ENCODE results near the gene CHRNA7. TPM values are rescaled to one million over a fixed set of nuclear protein-coding genes. Genes with fewer than 3 reads are reported as not detected.

The CHRNA7 gene
- total RNA-seq, 1 experiment from 2014 or later = 4.4 TPM

GRCh38 chr15:32119286-32119685, 89.0 kb downstream of the CHRNA7 start:
- Histone ChIP-seq H2BK15ac (ENCODE audit: low read depth, low read length) (no peak overlapping the region), H3T11ph (ENCODE audit: low read length) (no peak overlapping the region), H3K9me3 (ENCODE audit: control insufficient read depth, low read depth, low read length) (no peaks in the 10 kb centered on the region), H2BK12ac (ENCODE audit: insufficient read length, low read depth, low read length) (no peak overlapping the region), H3K14ac (ENCODE audit: insufficient read depth, low read length) (no peak overlapping the region), H3K79me2 (ENCODE audit: insufficient read depth, low read length) (no peaks in the 10 kb centered on the region), H3K9ac (ENCODE audit: extremely low read depth, insufficient read length, low read length) (no peak overlapping the region), H4K91ac (ENCODE audit: insufficient read length, low read depth, low read length) (no peak overlapping the region), H2BK120ac (ENCODE audit: low read depth, low read length, poor library complexity, severe bottlenecking) (no peak overlapping the region), H3K23me2 (ENCODE audit: insufficient read length, low read depth, low read length, poor library complexity, severe bottlenecking) (no peaks in the 10 kb centered on the region), H3K27ac (ENCODE audit: insufficient read length, low read depth, low read length) (no peak overlapping the region), H3K79me1 (ENCODE audit: insufficient read depth, low read depth, low read length, poor library complexity, severe bottlenecking) (no peaks in the 10 kb centered on the region), H4K20me1 (ENCODE audit: control insufficient read depth, insufficient read depth, insufficient read length) (no peaks in the 10 kb centered on the region), H2AFZ (ENCODE audit: low read length) (no peak overlapping the region), H2BK5ac (ENCODE audit: insufficient read length, low read length) (no peak overlapping the region), H3K4me2 (ENCODE audit: insufficient read depth, insufficient read length, low read length) (no peak overlapping the region), H4K5ac (ENCODE audit: insufficient read length, low read depth, low read length) (no peak overlapping the region), H3K23ac (ENCODE audit: insufficient read length, low read depth, low read length) (no peak overlapping the region), H3K27me3 (ENCODE audit: insufficient read depth, low read length) (no peaks in the 10 kb centered on the region), H2AK5ac (ENCODE audit: insufficient read length, low read length) (no peak overlapping the region), H3K18ac (ENCODE audit: insufficient read length, low read depth, low read length) (no peak overlapping the region), H2BK20ac (ENCODE audit: low read depth, low read length, poor library complexity, severe bottlenecking) (no peak overlapping the region), H3K56ac (ENCODE audit: insufficient read length, low read depth, low read length) (no peak overlapping the region), H3K4me1 (ENCODE audit: insufficient read depth, low read length) (no peaks in the 10 kb centered on the region), H4K8ac (replicated peaks; ENCODE audit: insufficient read length, low read depth, low read length) (no peak overlapping the region), H3K4ac (ENCODE audit: low read depth, low read length) (no peak overlapping the region)
- H3K4me3 Mint-ChIP-seq = no peak overlapping the region
- no peak for DNase-seq
- 0 out of 7 replicates have a peak overlapping the region, but pooled peaks of 1 of the 3 experiments have one; percentile 73 for H3K27ac Mint-ChIP-seq
- TF ChIP-seq CTCF (conservative IDR thresholded peaks at IDR 0.05) = no peak
- H3K36me3 Mint-ChIP-seq (ENCODE audit: insufficient read depth in 1 of 3, low read depth in 3 of 3) = no peaks in the 10 kb centered on the region
- H3K9me3 Mint-ChIP-seq = no peaks in the 10 kb centered on the region
- no peaks in the 10 kb centered on the region; the same call in 1 of the 2 replicates for H3K27me3 Mint-ChIP-seq (ENCODE audit: low read depth)
- H3K4me1 Mint-ChIP-seq = peaks cover 4 to 5% of the 10 kb centered on the region in 2 experiments
- WGBS (ENCODE audit: extremely low coverage, insufficient read length, low lambda C conversion rate) = no CpG with 5 or more reads among the region's 3 CpGs
